ENCODE results near the gene PRR35. TPM values are rescaled to one million over a fixed set of nuclear protein-coding genes. Genes with fewer than 3 reads are reported as not detected.

The PRR35 gene
- total RNA-seq, 1 donor from 2014 or later: not detected

DNA sequence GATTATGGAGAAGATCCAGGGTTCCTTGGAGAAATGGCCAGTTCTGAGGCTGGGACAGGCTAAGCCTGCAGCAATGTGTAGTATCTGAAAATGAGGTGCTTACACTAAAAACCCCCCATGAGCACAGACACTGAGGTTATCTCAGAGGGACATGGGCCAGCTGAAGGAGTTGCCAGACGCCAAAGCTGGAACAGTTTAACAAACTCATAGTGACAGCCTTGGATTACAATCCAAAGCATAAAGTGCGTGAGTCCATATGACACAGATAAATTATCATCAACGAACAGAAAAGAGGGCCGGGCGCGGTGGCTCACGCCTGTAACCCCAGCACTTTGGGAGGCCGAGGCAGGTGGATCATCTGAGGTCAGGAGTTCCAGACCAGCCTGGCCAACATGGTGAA is 43.9 kb upstream of the PRR35 start:
- no peaks in the 10 kb centered on the region for H3K9me3 Mint-ChIP-seq (ENCODE audit: unreplicated experiment)
- no peaks in the 10 kb centered on the region for H3K4me1 Mint-ChIP-seq (ENCODE audit: unreplicated experiment)
- TF ChIP-seq CTCF (IDR thresholded peaks at IDR 0.05; ENCODE audit: unreplicated experiment): no peak
- no peak overlapping the region for H3K27ac Mint-ChIP-seq (ENCODE audit: unreplicated experiment)
- DNase-seq (ENCODE audit: low spot score): no peak
- peaks cover 5% of the 10 kb centered on the region for H3K27me3 Mint-ChIP-seq (ENCODE audit: unreplicated experiment)
- peaks cover 34% of the 10 kb centered on the region for H3K36me3 Mint-ChIP-seq (ENCODE audit: low read depth, unreplicated experiment)
- H3K4me3 Mint-ChIP-seq (ENCODE audit: unreplicated experiment): no peak overlapping the region

DNA sequence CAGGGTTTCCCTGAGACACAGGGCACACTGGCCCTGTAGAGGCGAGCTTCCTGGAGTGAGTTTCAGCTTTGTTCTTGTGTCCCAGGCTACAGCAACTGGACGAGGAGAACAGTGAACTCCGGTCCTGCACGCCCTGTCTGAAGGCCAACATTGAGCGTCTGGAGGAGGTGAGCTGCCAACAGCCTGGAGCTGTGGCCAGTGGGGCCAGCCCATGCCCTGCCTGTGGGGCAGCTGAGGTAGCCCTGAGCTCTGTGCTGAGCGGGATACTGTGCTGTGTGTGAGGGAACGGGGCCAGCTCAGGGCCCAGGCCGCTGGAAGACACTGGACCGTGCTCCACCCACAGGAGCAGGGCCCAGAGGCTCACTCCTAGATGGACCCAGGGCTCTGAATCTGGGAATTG is 41.3 kb upstream of the PRR35 start:
- no peaks in the 10 kb centered on the region for H3K4me1 Mint-ChIP-seq (ENCODE audit: unreplicated experiment)
- no peak overlapping the region for H3K27ac Mint-ChIP-seq (ENCODE audit: unreplicated experiment)
- peaks cover 25% of the 10 kb centered on the region for H3K36me3 Mint-ChIP-seq (ENCODE audit: low read depth, unreplicated experiment)
- TF ChIP-seq CTCF (IDR thresholded peaks at IDR 0.05; ENCODE audit: unreplicated experiment): no peak
- H3K9me3 Mint-ChIP-seq (ENCODE audit: unreplicated experiment): no peaks in the 10 kb centered on the region
- DNase-seq (ENCODE audit: low spot score): no peak
- H3K4me3 Mint-ChIP-seq (ENCODE audit: unreplicated experiment): no peak overlapping the region
- peaks cover 12% of the 10 kb centered on the region for H3K27me3 Mint-ChIP-seq (ENCODE audit: unreplicated experiment)

DNA sequence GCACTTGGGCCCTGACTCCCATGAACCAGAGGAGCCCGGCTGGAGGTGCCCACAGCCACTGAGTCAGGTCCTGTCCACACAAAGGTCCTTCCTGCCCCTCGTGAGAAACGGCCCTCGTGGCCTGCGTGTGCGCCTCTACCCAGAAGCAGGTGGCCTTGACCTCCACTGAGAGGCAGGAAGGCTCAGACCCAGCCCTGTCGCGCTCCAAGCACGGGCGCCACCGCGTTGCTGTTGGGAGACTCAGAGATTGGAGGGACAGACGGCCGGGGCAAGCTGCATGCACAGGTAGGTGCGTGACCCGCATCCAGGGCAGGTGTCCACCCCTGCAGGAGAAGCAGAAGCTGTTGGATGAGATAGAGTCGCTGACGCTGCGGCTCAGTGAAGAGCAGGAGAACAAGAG is 40.8 kb upstream of the PRR35 start:
- Mint-ChIP-seq H3K4me3 (ENCODE audit: unreplicated experiment) (peak overlapping the region; percentile 67), H3K4me1 (ENCODE audit: unreplicated experiment) (no peaks in the 10 kb centered on the region), H3K36me3 (ENCODE audit: low read depth, unreplicated experiment) (peaks cover 19% of the 10 kb centered on the region), H3K27ac (ENCODE audit: unreplicated experiment) (no peak overlapping the region), H3K9me3 (ENCODE audit: unreplicated experiment) (no peaks in the 10 kb centered on the region), H3K27me3 (ENCODE audit: unreplicated experiment) (peaks cover 12% of the 10 kb centered on the region)
- TF ChIP-seq CTCF (IDR thresholded peaks at IDR 0.05; ENCODE audit: unreplicated experiment): no peak
- DNase-seq (ENCODE audit: low spot score): no peak

- H3K9me3 Mint-ChIP-seq (ENCODE audit: unreplicated experiment): no peaks in the 10 kb centered on the region
- peaks cover 15% of the 10 kb centered on the region for H3K36me3 Mint-ChIP-seq (ENCODE audit: low read depth, unreplicated experiment)
- no peak for DNase-seq (ENCODE audit: low spot score)
- H3K27ac Mint-ChIP-seq (ENCODE audit: unreplicated experiment): no peak overlapping the region
- TF ChIP-seq CTCF (IDR thresholded peaks at IDR 0.05; ENCODE audit: unreplicated experiment): no peak
- peaks cover 12% of the 10 kb centered on the region for H3K27me3 Mint-ChIP-seq (ENCODE audit: unreplicated experiment)
- H3K4me1 Mint-ChIP-seq (ENCODE audit: unreplicated experiment): no peaks in the 10 kb centered on the region
- no peak overlapping the region for H3K4me3 Mint-ChIP-seq (ENCODE audit: unreplicated experiment)
Measured at GRCh38 chr16:519841-520687, 40.1 kb upstream of the PRR35 start.

GRCh38 chr16:520847-521246 is 39.3 kb upstream of the PRR35 start:
- peaks cover 18% of the 10 kb centered on the region for H3K27me3 Mint-ChIP-seq (ENCODE audit: unreplicated experiment)
- peaks cover 12% of the 10 kb centered on the region for H3K36me3 Mint-ChIP-seq (ENCODE audit: low read depth, unreplicated experiment)
- peaks cover 5% of the 10 kb centered on the region for H3K4me1 Mint-ChIP-seq (ENCODE audit: unreplicated experiment)
- H3K9me3 Mint-ChIP-seq (ENCODE audit: unreplicated experiment): no peaks in the 10 kb centered on the region
- H3K27ac Mint-ChIP-seq (ENCODE audit: unreplicated experiment): no peak overlapping the region
- no peak for DNase-seq (ENCODE audit: low spot score)
- no peak for TF ChIP-seq CTCF (IDR thresholded peaks at IDR 0.05; ENCODE audit: unreplicated experiment)
- no peak overlapping the region for H3K4me3 Mint-ChIP-seq (ENCODE audit: unreplicated experiment)
